Right lobe of liver (tissue), 4 donors: ENCODE measurements around the gene LTBP1.

Source experiments
- CTCF ChIP-seq, 4 donors: fragments of 200-600 bp in 3 of 4; fragments of 450-650 bp in 1 of 4; IDR thresholded peaks; one replicate each; pipeline versions ENCODE4 v1.5.1 to v1.8.0; 2016 to 2022; ENCODE audit warnings: antibody characterized with exemption in 4 of 4, mild to moderate bottlenecking in 2 of 4
- POLR2A ChIP-seq: fragments of 450-650 bp; IDR thresholded peaks from one replicate; pipeline ENCODE4 v1.6.1; 2017; ENCODE audit warnings: antibody characterized with exemption, mild to moderate bottlenecking
- donor health status: DM: no; HTN: no; CAD: no.
- donor health status: DM: no; HTN: no; CAD: no.
- donor health status: DM: no; HTN: yes; CAD: no.

DNA sequence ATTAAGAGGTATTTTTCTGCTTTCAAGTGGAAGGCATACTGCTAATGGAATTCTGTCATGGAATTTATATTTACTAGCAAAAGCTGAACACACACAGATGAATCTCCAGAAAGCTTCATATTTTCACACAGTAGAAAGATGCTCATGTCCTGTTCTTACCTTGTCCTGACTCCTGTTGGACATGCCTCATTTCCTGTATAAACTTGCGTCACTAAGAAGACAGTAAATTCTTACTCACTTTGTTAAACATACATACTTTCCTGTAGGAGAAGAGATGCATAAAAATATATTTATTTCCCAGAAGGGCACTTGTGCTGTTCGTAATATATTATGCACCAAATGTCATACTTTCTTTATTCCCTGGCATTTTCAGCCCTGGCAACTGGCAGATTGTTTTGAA is 291.4 kb downstream of the LTBP1 start:
- no peak for TF ChIP-seq POLR2A
- no peak for TF ChIP-seq CTCF (IDR thresholded peaks at IDR 0.05)
